HepG2 (cell line): ENCODE data around the gene RPUSD2. TPM values are rescaled to one million over a fixed set of nuclear protein-coding genes. Genes with fewer than 3 reads are reported as not detected.

Source experiments
- ATF1 ChIP-seq: IDR thresholded peaks from 2 replicates; pipeline ENCODE4 v1.6.1; 2016; ENCODE audit warnings: mild to moderate bottlenecking, control low read depth
- ATF7 ChIP-seq, 2 experiments: fragments of 450-650 bp in 1 of 2; sonication (generic) in 1 of 2; formaldehyde crosslinking in 1 of 2; IDR thresholded peaks; 2 replicates each; pipeline versions ENCODE4 v1.4.0 to v1.6.1; 2016 to 2020; ENCODE audit warnings: antibody characterized with exemption in 1 of 2, mild to moderate bottlenecking in 1 of 2, missing genetic modification reagents in 1 of 2
- CEBPG ChIP-seq: IDR thresholded peaks from 2 replicates; pipeline ENCODE4 v1.6.1; 2016
- ELF4 ChIP-seq: sonication (generic); formaldehyde crosslinking; IDR thresholded peaks from 2 replicates; pipeline ENCODE4 v1.5.0; 2020; ENCODE audit warnings: missing genetic modification reagents, mild to moderate bottlenecking, moderate library complexity, borderline replicate concordance
- EP300 ChIP-seq, 3 experiments: sonication (generic) in 1 of 3; formaldehyde crosslinking in 1 of 3; IDR thresholded peaks; 2 replicates each; pipeline versions ENCODE4 v1.5.1 to v1.6.1; 2011 to 2020; ENCODE audit warnings: low read depth in 2 of 3, low read length in 2 of 3, borderline replicate concordance in 1 of 3, improper control_type of control experiment in 1 of 3, mild to moderate bottlenecking in 1 of 3, missing genetic modification reagents in 1 of 3, moderate library complexity in 1 of 3
- FLYWCH1 ChIP-seq: sonication (generic); formaldehyde crosslinking; IDR thresholded peaks from 2 replicates; pipeline ENCODE4 v1.8.1; 2023; ENCODE audit warnings: mild to moderate bottlenecking, missing genetic modification reagents
- FOSL2 ChIP-seq: sonication (generic); formaldehyde crosslinking; IDR thresholded peaks from 2 replicates; pipeline ENCODE4 v1.4.0; 2020; ENCODE audit warnings: missing genetic modification reagents
- GABPA ChIP-seq, 2 experiments: IDR thresholded peaks; 2 replicates each; pipeline ENCODE4 v1.6.1; 2011 to 2016; ENCODE audit warnings: low read depth in 2 of 2, low read length in 1 of 2, missing biosample characterization in 1 of 2, missing genetic modification characterization in 1 of 2
- HDAC6 ChIP-seq: fragments of 200-600 bp; sonication (generic); IDR thresholded peaks from 2 replicates; pipeline ENCODE4 v1.7.0; 2017; ENCODE audit warnings: mild to moderate bottlenecking, antibody characterized with exemption, low read length, low read depth
- KLF13 ChIP-seq: sonication (generic); formaldehyde crosslinking; IDR thresholded peaks from 2 replicates; pipeline ENCODE4 v1.4.0; 2020; ENCODE audit warnings: mild to moderate bottlenecking, missing genetic modification reagents
- PAX8 ChIP-seq: sonication (generic); formaldehyde crosslinking; IDR thresholded peaks from 2 replicates; pipeline ENCODE4 v1.8.0; 2022; ENCODE audit warnings: mild to moderate bottlenecking, missing genetic modification reagents, borderline replicate concordance
- PHF8 ChIP-seq: sonication (generic); formaldehyde crosslinking; IDR thresholded peaks from 2 replicates; pipeline ENCODE4 v1.5.0; 2020; ENCODE audit warnings: missing genetic modification reagents
- RBAK ChIP-seq: sonication (generic); formaldehyde crosslinking; IDR thresholded peaks from 2 replicates; pipeline ENCODE4 v1.5.1; 2020; ENCODE audit warnings: mild to moderate bottlenecking, missing genetic modification reagents
- RFXAP ChIP-seq: sonication (generic); formaldehyde crosslinking; IDR thresholded peaks from 2 replicates; pipeline ENCODE4 v1.4.0; 2020; ENCODE audit warnings: missing genetic modification reagents, borderline replicate concordance
- TAF1 ChIP-seq: sonication (generic); formaldehyde crosslinking; IDR thresholded peaks from 2 replicates; pipeline ENCODE4 v1.4.0; 2020; ENCODE audit warnings: missing genetic modification reagents
- YY1 ChIP-seq: IDR thresholded peaks from 2 replicates; pipeline ENCODE4 v1.6.1; 2011; ENCODE audit warnings: low read length, low read depth, moderate library complexity, mild to moderate bottlenecking; ENCODE audit not compliant: insufficient read depth, insufficient replicate concordance
- ZBTB7A ChIP-seq: sonication (generic); formaldehyde crosslinking; IDR thresholded peaks from 2 replicates; pipeline ENCODE4 v1.8.0; 2022; ENCODE audit warnings: mild to moderate bottlenecking, missing genetic modification reagents
- ZFP37 ChIP-seq: sonication (generic); formaldehyde crosslinking; IDR thresholded peaks from 2 replicates; pipeline ENCODE4 v1.4.0; 2020; ENCODE audit warnings: missing genetic modification reagents, borderline replicate concordance
- ZNF180 ChIP-seq: sonication (generic); formaldehyde crosslinking; IDR thresholded peaks from 2 replicates; pipeline ENCODE4 v1.4.0; 2020; ENCODE audit warnings: low read depth, missing genetic modification reagents, borderline replicate concordance
- ZNF296 ChIP-seq: sonication (generic); formaldehyde crosslinking; conservative IDR thresholded peaks from 2 replicates; pipeline ENCODE4 v1.5.0; 2020; ENCODE audit warnings: mild to moderate bottlenecking, missing genetic modification reagents
- ZNF557 ChIP-seq: sonication (generic); formaldehyde crosslinking; IDR thresholded peaks from 2 replicates; pipeline ENCODE4 v1.4.0; 2020; ENCODE audit warnings: missing genetic modification reagents
- ZNF607 ChIP-seq: sonication (generic); formaldehyde crosslinking; IDR thresholded peaks from 2 replicates; pipeline ENCODE4 v1.5.1; 2020; ENCODE audit warnings: missing genetic modification reagents, mild to moderate bottlenecking, borderline replicate concordance
- ZNF619 ChIP-seq: sonication (generic); formaldehyde crosslinking; IDR thresholded peaks from 2 replicates; pipeline ENCODE4 v1.4.0; 2020; ENCODE audit warnings: mild to moderate bottlenecking, missing genetic modification reagents
- ZNF83 ChIP-seq: sonication (generic); formaldehyde crosslinking; IDR thresholded peaks from 2 replicates; pipeline ENCODE4 v1.4.0; 2020; ENCODE audit warnings: missing genetic modification reagents, mild to moderate bottlenecking, borderline replicate concordance
- polyA plus RNA-seq, 8 experiments: library from polyadenylated mRNA; depleted of rRNA in 3 of 8; stranded (reverse) in 7 of 8; unstranded in 1 of 8; fragments of >200 nt; fragmentation: Illumina TruSeq in 4 of 8; extraction: Trizol in 4 of 8; gene quantifications; 2 replicates each; pipeline versions ENCODE4 v1.2.1 to v1.2.3, GENCODE V29; 2011 to 2016; ENCODE audit warnings: low read depth in 4 of 8, missing spikeins in 1 of 8, mixed read lengths in 1 of 8; ENCODE audit not compliant: insufficient read depth in 1 of 8
- total RNA-seq, 5 experiments: library from RNA; depleted of rRNA; stranded (reverse); fragments of >200 nt; fragmentation: Illumina TruSeq; extraction: Trizol; gene quantifications; 2 replicates each; pipeline ENCODE4 v1.2.3, GENCODE V29; 2016; ENCODE audit warnings: low read depth in 1 of 5
- TF ChIP-seq, protein P1 (sequence below): sonication (generic); formaldehyde crosslinking; IDR thresholded peaks from 2 replicates; pipeline ENCODE4 v1.5.0; 2020; ENCODE audit warnings: missing genetic modification reagents
- TF ChIP-seq, protein P2 (sequence below): sonication (generic); formaldehyde crosslinking; IDR thresholded peaks from 2 replicates; pipeline ENCODE4 v1.4.0; 2020; ENCODE audit warnings: mild to moderate bottlenecking, low read depth, missing genetic modification reagents
- TF ChIP-seq, protein P3 (sequence below): sonication (generic); formaldehyde crosslinking; IDR thresholded peaks from 2 replicates; pipeline ENCODE4 v1.5.1; 2020; ENCODE audit warnings: mild to moderate bottlenecking, missing genetic modification reagents, borderline replicate concordance
- TF ChIP-seq, protein P4 (sequence below): IDR thresholded peaks from 2 replicates; pipeline ENCODE4 v1.6.1; 2012; ENCODE audit warnings: inconsistent platforms

RPUSD2 gene
- total and polyA plus RNA-seq, 2 of the 13 experiments (the other 11 are each of a cell fraction or from before 2014, with no cell fraction given) = 8.6 to 14.5 TPM

DNA sequence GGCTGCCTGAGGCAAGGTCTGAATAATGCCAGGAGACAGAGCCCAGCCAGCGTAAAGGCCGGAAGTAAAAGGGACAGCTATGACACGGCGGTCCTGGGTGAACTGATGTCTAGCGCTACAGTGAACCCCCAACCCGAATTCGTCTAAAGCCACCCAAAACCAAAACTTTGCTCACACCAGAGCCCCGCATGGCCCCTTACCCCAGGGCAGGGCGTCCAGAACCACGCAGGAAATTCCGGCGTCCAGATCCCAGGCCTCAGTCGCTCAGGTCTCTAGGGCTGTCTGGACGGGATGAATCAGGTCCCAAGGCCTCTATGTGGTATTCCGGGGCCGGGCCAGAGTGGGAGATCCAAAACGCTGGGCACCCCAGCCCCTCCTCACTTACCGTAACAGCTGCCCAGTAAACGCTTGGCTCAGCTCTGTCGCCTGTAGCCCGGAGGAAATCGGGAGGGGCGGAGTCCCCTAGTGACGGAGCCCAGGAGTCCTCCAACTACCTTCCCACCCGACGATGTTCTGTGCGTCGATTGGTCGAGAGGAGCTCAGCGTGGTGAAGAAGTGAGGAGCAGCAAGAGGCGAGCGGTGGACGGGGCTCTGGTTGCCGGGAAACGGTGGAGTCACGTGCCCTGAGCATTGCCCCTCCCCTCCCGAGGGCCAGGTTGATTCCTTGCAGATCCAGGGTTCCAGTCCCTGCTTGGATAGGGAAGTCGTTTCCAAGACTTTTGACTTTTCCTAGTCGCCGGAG is 4.3 kb upstream of the RPUSD2 start, which contains the start of gene CCDC32 (continued):
- no peak for TF ChIP-seq YY1
- TF ChIP-seq GABPA (IDR thresholded peaks at IDR 0.05; ENCODE audit: low read depth, low read length) = no peak
- peak; percentile 11; the same call in 1 of the 2 replicates for TF ChIP-seq GABPA (CRISPR knock-in tag; IDR thresholded peaks at IDR 0.05; ENCODE audit: low read depth)
- TF ChIP-seq ZBTB7A (CRISPR knock-in tag) = no peak
- TF ChIP-seq, protein P1, sequence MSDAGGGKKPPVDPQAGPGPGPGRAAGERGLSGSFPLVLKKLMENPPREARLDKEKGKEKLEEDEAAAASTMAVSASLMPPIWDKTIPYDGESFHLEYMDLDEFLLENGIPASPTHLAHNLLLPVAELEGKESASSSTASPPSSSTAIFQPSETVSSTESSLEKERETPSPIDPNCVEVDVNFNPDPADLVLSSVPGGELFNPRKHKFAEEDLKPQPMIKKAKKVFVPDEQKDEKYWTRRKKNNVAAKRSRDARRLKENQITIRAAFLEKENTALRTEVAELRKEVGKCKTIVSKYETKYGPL = no peak
- TF ChIP-seq ELF4 (CRISPR knock-in tag) = no peak
- no peak for TF ChIP-seq HDAC6
- peak; percentile 34; the same call in 1 of the 2 replicates for TF ChIP-seq FOSL2 (CRISPR knock-in tag)
- no peak for TF ChIP-seq ZNF557 (CRISPR knock-in tag)
- TF ChIP-seq, protein P2, sequence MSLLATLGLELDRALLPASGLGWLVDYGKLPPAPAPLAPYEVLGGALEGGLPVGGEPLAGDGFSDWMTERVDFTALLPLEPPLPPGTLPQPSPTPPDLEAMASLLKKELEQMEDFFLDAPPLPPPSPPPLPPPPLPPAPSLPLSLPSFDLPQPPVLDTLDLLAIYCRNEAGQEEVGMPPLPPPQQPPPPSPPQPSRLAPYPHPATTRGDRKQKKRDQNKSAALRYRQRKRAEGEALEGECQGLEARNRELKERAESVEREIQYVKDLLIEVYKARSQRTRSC (CRISPR knock-in tag) = no peak
- no peak for TF ChIP-seq ATF7 (IDR thresholded peaks at IDR 0.05)
- no peak for TF ChIP-seq ATF7 (CRISPR knock-in tag; IDR thresholded peaks at IDR 0.05)
- peak; percentile 81 for TF ChIP-seq ATF1
- TF ChIP-seq, protein P3, sequence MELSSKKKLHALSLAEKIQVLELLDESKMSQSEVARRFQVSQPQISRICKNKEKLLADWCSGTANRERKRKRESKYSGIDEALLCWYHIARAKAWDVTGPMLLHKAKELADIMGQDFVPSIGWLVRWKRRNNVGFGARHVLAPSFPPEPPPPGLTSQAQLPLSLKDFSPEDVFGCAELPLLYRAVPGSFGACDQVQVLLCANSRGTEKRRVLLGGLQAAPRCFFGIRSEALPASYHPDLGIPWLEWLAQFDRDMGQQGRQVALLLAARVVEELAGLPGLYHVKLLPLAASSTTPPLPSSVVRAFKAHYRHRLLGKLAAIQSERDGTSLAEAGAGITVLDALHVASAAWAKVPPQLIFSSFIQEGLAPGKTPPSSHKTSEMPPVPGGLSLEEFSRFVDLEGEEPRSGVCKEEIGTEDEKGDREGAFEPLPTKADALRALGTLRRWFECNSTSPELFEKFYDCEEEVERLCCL (CRISPR knock-in tag) = no peak
- TF ChIP-seq PAX8 (CRISPR knock-in tag) = no peak
- TF ChIP-seq ZNF296 = no peak
- TF ChIP-seq ZNF607 (CRISPR knock-in tag) = peak; percentile 90
- TF ChIP-seq ZNF619 (CRISPR knock-in tag) = no peak
- TF ChIP-seq CEBPG (CRISPR knock-in tag) = no peak
- TF ChIP-seq ZFP37 (CRISPR knock-in tag) = no peak
- TF ChIP-seq RBAK (CRISPR knock-in tag) = no peak
- no peak for TF ChIP-seq ZNF83
- TF ChIP-seq RFXAP (CRISPR knock-in tag) = peak; percentile 89
- TF ChIP-seq EP300 (IDR thresholded peaks at IDR 0.05; ENCODE audit: low read depth in 2 of 2, low read length in 2 of 2) = no peak
- TF ChIP-seq EP300 (CRISPR knock-in tag; IDR thresholded peaks at IDR 0.05; ENCODE audit: borderline replicate concordance) = no peak
- 0 out of 2 replicates have a peak, but pooled peaks have one; percentile 71 for TF ChIP-seq FLYWCH1
- peak; percentile 64; the same call in 1 of the 2 replicates for TF ChIP-seq PHF8 (CRISPR knock-in tag)
- peak; percentile 77 for TF ChIP-seq TAF1
- no peak for TF ChIP-seq ZNF180 (CRISPR knock-in tag)
- no peak for TF ChIP-seq KLF13
- TF ChIP-seq, protein P4, sequence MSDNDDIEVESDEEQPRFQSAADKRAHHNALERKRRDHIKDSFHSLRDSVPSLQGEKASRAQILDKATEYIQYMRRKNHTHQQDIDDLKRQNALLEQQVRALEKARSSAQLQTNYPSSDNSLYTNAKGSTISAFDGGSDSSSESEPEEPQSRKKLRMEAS = peak; percentile 89
